WERI-Rb-1 (cell line): ENCODE results near the gene CREG2.

Source experiments
- DNase-seq: peaks from one replicate; pipeline ENCODE4 v3.0.0-alpha.2; 2020
- H3K27ac ChIP-seq: fragments of 250-450 bp; sonication (Bioruptor Pico); 2 replicates; pipeline ENCODE4 v1.5.1; 2020; ENCODE audit warnings: mild to moderate bottlenecking, moderate library complexity
- H3K27me3 ChIP-seq: fragments of 250-450 bp; sonication (Bioruptor Pico); 2 replicates; pipeline ENCODE4 v1.5.1; 2021; ENCODE audit warnings: mild to moderate bottlenecking, low read depth, moderate library complexity; ENCODE audit not compliant: insufficient read depth, severe bottlenecking
- H3K36me3 ChIP-seq: fragments of 250-450 bp; sonication (Bioruptor Pico); 2 replicates; pipeline ENCODE4 v1.5.1; 2020; ENCODE audit warnings: mild to moderate bottlenecking, moderate library complexity
- H3K4me3 ChIP-seq: 2 replicates; pipeline ENCODE4 v1.5.1; 2011; ENCODE audit warnings: low read depth, mild to moderate bottlenecking, control low read depth, low read length
- H3K9me3 ChIP-seq: fragments of 250-450 bp; sonication (Bioruptor Pico); 2 replicates; pipeline ENCODE4 v1.5.1; 2021; ENCODE audit warnings: mild to moderate bottlenecking, moderate library complexity; ENCODE audit not compliant: severe bottlenecking
- TF ChIP-seq, protein P1 (sequence below): IDR thresholded peaks from 2 replicates; pipeline ENCODE4 v1.5.1; 2011; ENCODE audit warnings: low read depth, mild to moderate bottlenecking, control low read depth, inconsistent platforms, low read length

Gene CREG2

GRCh38 chr2:101403745-101404144 lies 16.4 kb upstream of the CREG2 start:
- no peak overlapping the region for H3K4me3 ChIP-seq
- DNase-seq, result no peak
- no peak overlapping the region for H3K27ac ChIP-seq
- TF ChIP-seq, protein P1, sequence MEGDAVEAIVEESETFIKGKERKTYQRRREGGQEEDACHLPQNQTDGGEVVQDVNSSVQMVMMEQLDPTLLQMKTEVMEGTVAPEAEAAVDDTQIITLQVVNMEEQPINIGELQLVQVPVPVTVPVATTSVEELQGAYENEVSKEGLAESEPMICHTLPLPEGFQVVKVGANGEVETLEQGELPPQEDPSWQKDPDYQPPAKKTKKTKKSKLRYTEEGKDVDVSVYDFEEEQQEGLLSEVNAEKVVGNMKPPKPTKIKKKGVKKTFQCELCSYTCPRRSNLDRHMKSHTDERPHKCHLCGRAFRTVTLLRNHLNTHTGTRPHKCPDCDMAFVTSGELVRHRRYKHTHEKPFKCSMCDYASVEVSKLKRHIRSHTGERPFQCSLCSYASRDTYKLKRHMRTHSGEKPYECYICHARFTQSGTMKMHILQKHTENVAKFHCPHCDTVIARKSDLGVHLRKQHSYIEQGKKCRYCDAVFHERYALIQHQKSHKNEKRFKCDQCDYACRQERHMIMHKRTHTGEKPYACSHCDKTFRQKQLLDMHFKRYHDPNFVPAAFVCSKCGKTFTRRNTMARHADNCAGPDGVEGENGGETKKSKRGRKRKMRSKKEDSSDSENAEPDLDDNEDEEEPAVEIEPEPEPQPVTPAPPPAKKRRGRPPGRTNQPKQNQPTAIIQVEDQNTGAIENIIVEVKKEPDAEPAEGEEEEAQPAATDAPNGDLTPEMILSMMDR, result no peak
- no peaks in the 10 kb centered on the region for H3K9me3 ChIP-seq
- H3K27me3 ChIP-seq, result no peaks in the 10 kb centered on the region
- H3K36me3 ChIP-seq, result no peaks in the 10 kb centered on the region

DNA sequence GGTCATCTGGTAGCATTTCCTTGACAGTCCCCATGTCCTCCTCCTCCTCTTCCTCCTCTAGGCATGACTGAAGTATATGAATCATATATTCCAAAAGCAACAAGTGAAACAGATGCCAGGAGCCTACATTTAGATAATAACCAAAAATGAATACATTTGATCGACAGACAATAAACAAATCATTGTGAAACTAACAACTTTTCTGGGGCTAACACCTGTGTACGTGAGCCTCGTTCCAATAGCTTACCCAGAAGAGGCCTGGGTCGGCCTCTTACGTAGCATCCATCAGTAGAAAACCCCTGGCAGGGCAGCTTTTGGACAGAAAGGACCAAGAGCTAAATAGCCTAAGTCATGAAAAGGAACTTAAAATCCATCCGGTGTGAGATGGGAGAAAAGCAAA lies 15.3 kb upstream of the CREG2 start:
- Histone ChIP-seq H3K27ac (no peak overlapping the region), H3K4me3 (no peak overlapping the region), H3K36me3 (no peaks in the 10 kb centered on the region), H3K9me3 (no peaks in the 10 kb centered on the region), H3K27me3 (no peaks in the 10 kb centered on the region)
- TF ChIP-seq, protein P1, result no peak
- DNase-seq, result no peak

DNA sequence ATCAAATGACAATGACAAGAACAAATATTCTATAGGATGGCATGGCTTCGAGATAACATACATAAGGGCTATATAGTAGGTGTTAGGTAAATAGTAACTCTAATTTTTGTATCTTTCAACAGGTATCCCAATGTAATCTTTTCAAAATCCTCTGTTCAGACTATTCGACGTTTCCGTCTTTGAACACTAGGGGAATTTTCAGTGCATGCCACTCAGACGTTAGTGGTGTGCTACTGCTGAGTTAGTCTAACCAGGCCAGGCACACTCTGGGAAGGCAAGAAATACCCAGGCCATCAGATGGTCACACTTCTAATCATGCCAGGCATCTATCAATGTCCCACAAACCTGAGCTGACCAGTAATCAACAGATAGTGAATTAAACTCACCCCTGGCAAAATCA lies 14.6 kb upstream of the CREG2 start:
- Histone ChIP-seq H3K27ac (no peak overlapping the region), H3K9me3 (no peaks in the 10 kb centered on the region), H3K27me3 (no peaks in the 10 kb centered on the region), H3K4me3 (no peak overlapping the region), H3K36me3 (no peaks in the 10 kb centered on the region)
- TF ChIP-seq, protein P1, result 0 out of 2 replicates have a peak, but pooled peaks have one; percentile 11
- DNase-seq, result no peak

GRCh38 chr2:101401326-101401665 lies 14.0 kb upstream of the CREG2 start:
- H3K36me3 ChIP-seq, result no peaks in the 10 kb centered on the region
- no peak overlapping the region for H3K27ac ChIP-seq
- no peak overlapping the region for H3K4me3 ChIP-seq
- no peak for DNase-seq
- H3K27me3 ChIP-seq, result no peaks in the 10 kb centered on the region
- TF ChIP-seq, protein P1, result no peak
- no peaks in the 10 kb centered on the region for H3K9me3 ChIP-seq

- H3K27ac ChIP-seq, result no peak overlapping the region
- no peak for DNase-seq
- H3K27me3 ChIP-seq, result no peaks in the 10 kb centered on the region
- TF ChIP-seq, protein P1, result no peak
- H3K9me3 ChIP-seq, result no peaks in the 10 kb centered on the region
- no peaks in the 10 kb centered on the region for H3K36me3 ChIP-seq
- no peak overlapping the region for H3K4me3 ChIP-seq
Observed at GRCh38 chr2:101400506-101401325, 13.4 kb upstream of the CREG2 start.

DNA sequence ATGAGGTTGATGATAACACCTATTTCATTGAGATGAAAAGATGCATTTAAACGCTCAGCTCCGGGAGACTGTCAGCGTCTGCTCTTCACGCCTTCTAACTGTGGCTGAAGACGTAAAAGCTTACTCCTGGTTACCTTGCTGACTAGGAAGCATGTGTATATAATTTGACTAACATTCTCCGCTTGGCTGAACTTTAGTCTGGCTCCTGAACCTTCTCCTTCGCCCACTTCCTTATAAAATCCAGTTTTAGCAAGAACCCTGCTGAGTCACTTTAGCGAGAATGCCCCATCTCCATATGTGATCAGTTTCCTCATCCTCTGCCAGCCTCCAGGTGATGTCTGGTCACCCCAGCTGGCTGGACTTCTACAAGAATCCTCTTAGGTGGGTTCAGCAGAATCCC lies 12.7 kb upstream of the CREG2 start:
- no peak for DNase-seq

More for the DNA sequence above, 12.7 kb upstream of the CREG2 start:
- H3K9me3 ChIP-seq, result no peaks in the 10 kb centered on the region
- H3K4me3 ChIP-seq, result no peak overlapping the region
- no peaks in the 10 kb centered on the region for H3K36me3 ChIP-seq
- no peak overlapping the region for H3K27ac ChIP-seq
- TF ChIP-seq, protein P1, result no peak
- no peaks in the 10 kb centered on the region for H3K27me3 ChIP-seq
